GM12872 (cell line): ENCODE measurements around the gene GFOD1.

Experiments
- TF ChIP-seq, protein P1 (sequence below): IDR thresholded peaks from 3 replicates; pipeline ENCODE4 v1.5.1; 2011; ENCODE audit warnings: low read depth, mild to moderate bottlenecking, low read length, moderate library complexity; ENCODE audit not compliant: insufficient read depth

Gene GFOD1

GRCh38 chr6:13479971-13480434 is 7.4 kb downstream of the GFOD1 start:
- TF ChIP-seq, protein P1, sequence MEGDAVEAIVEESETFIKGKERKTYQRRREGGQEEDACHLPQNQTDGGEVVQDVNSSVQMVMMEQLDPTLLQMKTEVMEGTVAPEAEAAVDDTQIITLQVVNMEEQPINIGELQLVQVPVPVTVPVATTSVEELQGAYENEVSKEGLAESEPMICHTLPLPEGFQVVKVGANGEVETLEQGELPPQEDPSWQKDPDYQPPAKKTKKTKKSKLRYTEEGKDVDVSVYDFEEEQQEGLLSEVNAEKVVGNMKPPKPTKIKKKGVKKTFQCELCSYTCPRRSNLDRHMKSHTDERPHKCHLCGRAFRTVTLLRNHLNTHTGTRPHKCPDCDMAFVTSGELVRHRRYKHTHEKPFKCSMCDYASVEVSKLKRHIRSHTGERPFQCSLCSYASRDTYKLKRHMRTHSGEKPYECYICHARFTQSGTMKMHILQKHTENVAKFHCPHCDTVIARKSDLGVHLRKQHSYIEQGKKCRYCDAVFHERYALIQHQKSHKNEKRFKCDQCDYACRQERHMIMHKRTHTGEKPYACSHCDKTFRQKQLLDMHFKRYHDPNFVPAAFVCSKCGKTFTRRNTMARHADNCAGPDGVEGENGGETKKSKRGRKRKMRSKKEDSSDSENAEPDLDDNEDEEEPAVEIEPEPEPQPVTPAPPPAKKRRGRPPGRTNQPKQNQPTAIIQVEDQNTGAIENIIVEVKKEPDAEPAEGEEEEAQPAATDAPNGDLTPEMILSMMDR: no peak

GRCh38 chr6:13479206-13479800 is 8.1 kb downstream of the GFOD1 start:
- TF ChIP-seq, protein P1: no peak

DNA sequence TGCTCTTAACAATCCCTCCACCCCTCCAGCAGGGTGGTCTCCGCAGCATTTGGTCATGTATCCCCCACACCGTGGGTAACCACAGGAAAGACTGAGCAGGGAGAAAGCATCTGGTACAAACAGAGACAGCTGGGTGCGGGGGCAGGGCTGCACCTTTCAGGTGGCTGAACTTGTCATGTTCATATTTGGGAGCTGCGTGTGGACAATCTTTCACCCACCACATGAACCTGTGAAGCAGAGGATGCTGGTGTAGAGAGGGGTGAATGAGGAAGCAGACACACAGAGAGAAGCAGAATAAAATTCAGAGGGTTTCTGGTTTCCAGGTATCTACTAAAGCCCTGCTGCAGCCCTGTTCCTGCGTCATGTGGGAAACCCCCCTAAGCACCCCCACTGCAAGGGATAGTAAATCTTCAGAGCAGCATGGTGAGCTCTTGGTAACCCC is 8.9 kb downstream of the GFOD1 start:
- TF ChIP-seq, protein P1: no peak

- TF ChIP-seq, protein P1: no peak
These were observed 12.6 kb downstream of the GFOD1 start for GRCh38 chr6:13474787-13475186.

DNA sequence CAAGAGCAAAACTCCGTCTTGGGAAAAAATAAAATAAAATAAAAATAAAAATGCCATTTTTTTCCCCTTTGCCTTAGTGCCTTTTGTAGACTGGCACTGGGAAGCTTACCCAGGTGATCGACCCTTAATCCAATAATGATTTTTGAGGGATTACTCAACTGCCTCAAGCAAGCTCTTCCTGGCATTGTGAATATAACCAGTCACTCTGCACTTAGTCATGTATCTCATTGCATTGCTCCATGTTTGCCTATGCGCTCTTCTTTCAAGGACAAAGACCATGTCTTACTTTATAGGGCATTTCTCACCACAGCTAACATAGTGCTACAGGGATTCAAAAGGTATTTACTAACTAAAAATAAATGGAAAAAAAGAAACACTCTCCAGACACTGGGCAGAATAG is 13.0 kb downstream of the GFOD1 start:
- TF ChIP-seq, protein P1: no peak

DNA sequence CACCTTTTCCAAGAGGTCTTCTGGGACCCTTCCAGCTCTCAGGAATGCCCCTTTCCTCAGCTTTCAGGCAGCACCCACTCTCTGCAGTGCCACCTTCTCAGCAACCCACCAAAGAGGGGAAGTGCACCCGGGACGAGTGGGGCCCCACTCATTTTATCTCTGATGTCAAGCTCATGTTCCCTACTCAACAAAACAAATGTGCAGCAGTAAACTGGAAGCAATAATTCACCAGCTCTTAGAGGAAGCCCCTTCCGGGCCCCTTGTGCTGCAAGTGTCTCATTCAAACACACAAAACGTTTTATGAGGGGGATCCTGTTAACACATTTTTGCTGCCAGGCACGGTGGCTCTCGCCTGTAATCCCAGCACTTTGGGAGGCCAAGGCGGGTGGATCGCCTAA is 13.6 kb downstream of the GFOD1 start:
- TF ChIP-seq, protein P1: no peak

- TF ChIP-seq, protein P1: no peak
These were observed 14.2 kb downstream of the GFOD1 start for GRCh38 chr6:13472976-13473767.
